Smooth muscle cell (in vitro differentiated cells): ENCODE measurements around the gene ZNF217. TPM values are rescaled to one million over a fixed set of nuclear protein-coding genes. Genes with fewer than 3 reads are reported as not detected.
"Not testable (repeated sequence)": the region's sequence is repeated elsewhere in the genome, so short reads cannot be mapped to it uniquely, and the experiment has no call there.

ENCODE experiments used
- DNase-seq: peaks from one replicate; lab custom pipeline; 2025; ENCODE audit not compliant: unreplicated experiment; lab: John Stamatoyannopoulos, UW
- H2AFZ ChIP-seq: fragments of 200-600 bp; sonication (generic); 2 replicates; pipeline ENCODE4 v1.6.0; 2016; ENCODE audit warnings: antibody characterized with exemption, low read depth, mild to moderate bottlenecking
- H3F3A ChIP-seq: fragments of 200-600 bp; sonication (generic); 2 replicates; pipeline ENCODE4 v1.6.0; 2017; ENCODE audit warnings: antibody characterized with exemption, low read depth
- H3K27ac ChIP-seq: fragments of 200-600 bp; sonication (generic); 2 replicates; pipeline ENCODE4 v1.5.1; 2016; ENCODE audit warnings: low read depth, mild to moderate bottlenecking
- H3K27me3 ChIP-seq: fragments of 200-600 bp; sonication (generic); 2 replicates; pipeline ENCODE4 v1.6.1; 2016; ENCODE audit warnings: low read depth, mild to moderate bottlenecking
- H3K36me3 ChIP-seq: fragments of 200-600 bp; sonication (generic); 2 replicates; pipeline ENCODE4 v1.5.1; 2016; ENCODE audit warnings: low read depth
- H3K4me1 ChIP-seq: fragments of 200-600 bp; sonication (generic); 2 replicates; pipeline ENCODE4 v1.5.1; 2016; ENCODE audit warnings: low read depth
- H3K4me2 ChIP-seq: fragments of 200-600 bp; sonication (generic); 2 replicates; pipeline ENCODE4 v1.6.0; 2016; ENCODE audit warnings: mild to moderate bottlenecking
- H3K4me3 ChIP-seq: fragments of 200-600 bp; sonication (generic); 2 replicates; pipeline ENCODE4 v1.5.1; 2016; ENCODE audit warnings: mild to moderate bottlenecking
- H3K79me2 ChIP-seq: fragments of 200-600 bp; sonication (generic); 2 replicates; pipeline ENCODE4 v1.6.0; 2016; ENCODE audit warnings: low read depth, mild to moderate bottlenecking
- H3K9ac ChIP-seq: fragments of 200-600 bp; sonication (generic); 2 replicates; pipeline ENCODE4 v1.6.0; 2016; ENCODE audit warnings: low read depth
- H3K9me3 ChIP-seq: fragments of 200-600 bp; sonication (generic); replicated peaks from 2 replicates; pipeline ENCODE4 v1.5.1; 2016; ENCODE audit warnings: low read depth
- H4K20me1 ChIP-seq: fragments of 200-600 bp; sonication (generic); 2 replicates; pipeline ENCODE4 v1.6.0; 2016; ENCODE audit warnings: low read depth
- WGBS: methylation state at CpG from one replicate; pipeline ENCODE4 v1.1.7; 2016; ENCODE audit warnings: low lambda C conversion rate; 5-methylcytosine and 5-hydroxymethylcytosine counted together
- polyA plus RNA-seq: library from polyadenylated mRNA; unstranded; fragments of >200 nt; fragmentation: Nextera tagmentation; extraction: Ambion mirVana; gene quantifications from 2 replicates; pipeline ENCODE4 v1.2.1, GENCODE V29; 2016
- total RNA-seq: library from RNA; depleted of rRNA; stranded (reverse); fragments of >200 nt; gene quantifications from 2 replicates; pipeline ENCODE4 v1.2.3, GENCODE V29; 2014
- TF ChIP-seq, protein P1 (sequence below): fragments of 200-600 bp; sonication (generic); IDR thresholded peaks from 2 replicates; pipeline ENCODE4 v1.5.1; 2017; ENCODE audit warnings: borderline replicate concordance, mild to moderate bottlenecking, antibody characterized with exemption; ENCODE audit not compliant: insufficient read depth, poor library complexity, severe bottlenecking

The ZNF217 gene
- total and polyA plus RNA-seq, 2 experiments from 2014 or later: 3.9 to 42.2 TPM

DNA sequence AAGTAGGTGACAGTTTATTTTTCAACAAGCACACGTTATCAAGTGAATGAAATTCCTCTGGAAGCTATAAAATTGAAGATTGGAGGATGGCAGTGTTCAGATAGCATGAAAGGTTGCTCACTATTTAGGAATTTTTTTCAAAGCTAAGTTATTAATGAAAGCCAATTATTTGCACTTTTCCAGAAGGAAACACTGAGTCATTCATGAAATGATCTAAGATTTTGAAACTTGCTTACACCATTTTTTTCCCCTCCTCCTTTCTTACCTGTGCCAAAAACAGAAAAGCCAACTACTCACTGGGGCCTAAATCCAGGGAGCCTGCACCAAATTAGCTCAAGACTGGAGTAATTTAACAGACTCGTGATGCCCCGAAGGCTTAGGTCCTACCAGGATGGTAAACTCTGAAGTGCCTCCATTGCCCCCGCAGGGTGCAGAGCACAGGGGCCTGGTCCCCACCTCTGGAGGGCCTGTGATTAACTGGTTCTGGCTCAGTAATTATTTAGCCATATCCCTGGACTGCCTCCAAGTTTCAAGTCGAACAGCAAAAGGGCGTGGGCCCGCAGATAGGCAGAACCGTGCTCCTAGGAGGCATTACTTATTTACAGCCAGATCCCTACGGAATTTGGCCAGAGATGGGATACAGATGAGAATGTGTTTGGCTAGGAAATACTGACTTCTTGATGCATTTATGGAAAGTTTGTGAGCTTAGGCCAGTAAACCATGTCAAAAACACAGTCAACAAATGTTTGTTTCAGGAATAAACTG, 28.0 kb upstream of the ZNF217 start:
- 23% methylated on average over 9 of the region's 9 CpGs for WGBS
- Histone ChIP-seq H3K79me2 (no peaks in the 10 kb centered on the region), H3K4me3 (no peak overlapping the region)

DNA sequence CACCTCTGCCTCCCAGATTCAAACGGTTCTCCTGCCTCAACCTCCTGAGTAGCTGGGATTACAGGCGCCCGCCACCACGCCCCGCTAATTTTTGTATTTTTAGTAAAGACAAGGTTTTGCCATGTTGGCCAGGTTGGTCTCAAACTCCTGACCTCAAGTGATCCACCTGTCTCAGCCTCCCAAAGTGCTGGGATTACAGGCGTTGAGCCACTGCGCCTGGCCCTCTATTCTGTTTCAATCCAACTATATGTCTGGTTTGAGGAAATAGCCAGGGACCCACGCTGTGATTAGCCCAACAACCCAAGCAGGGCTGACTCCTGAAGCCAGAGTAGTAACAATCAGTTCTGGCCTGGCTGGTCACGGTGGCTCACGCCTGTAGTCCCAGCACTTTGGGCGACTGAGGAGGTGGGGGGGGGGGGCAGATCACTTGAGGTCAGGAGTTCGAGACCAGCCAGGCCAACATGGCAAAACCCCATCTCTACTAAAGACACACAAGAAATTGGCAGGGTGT, 24.9 kb upstream of the ZNF217 start:
- H2AFZ ChIP-seq, H3K9me3 ChIP-seq, H3K4me3 ChIP-seq, H3K27ac ChIP-seq, H3K79me2 ChIP-seq, H3K36me3 ChIP-seq, H4K20me1 ChIP-seq, H3K9ac ChIP-seq, H3K27me3 ChIP-seq, DNase-seq, H3K4me2 ChIP-seq: not testable (repeated sequence)
- Histone ChIP-seq H3K4me1 (peaks cover 25% of the 10 kb centered on the region), H3F3A (peaks cover 27% of the 10 kb centered on the region)
- WGBS: 96% methylated on average over 12 of the region's 12 CpGs

More for the DNA sequence above, 28.0 kb upstream of the ZNF217 start:
- no peaks in the 10 kb centered on the region for H3K27me3 ChIP-seq
- H3K36me3 ChIP-seq: no peaks in the 10 kb centered on the region
- H2AFZ ChIP-seq: peak overlapping the region; percentile 63
- H3K4me1 ChIP-seq: peaks cover 18% of the 10 kb centered on the region
- H3F3A ChIP-seq: peaks cover 27% of the 10 kb centered on the region
- peak overlapping the region; percentile 87 for H3K27ac ChIP-seq
- H3K9me3 ChIP-seq: no peaks in the 10 kb centered on the region
- H3K9ac ChIP-seq: peak overlapping the region; percentile 43
- DNase-seq: no peak
- peak overlapping the region; percentile 34 for H3K4me2 ChIP-seq
- no peaks in the 10 kb centered on the region for H4K20me1 ChIP-seq
- TF ChIP-seq, protein P1, sequence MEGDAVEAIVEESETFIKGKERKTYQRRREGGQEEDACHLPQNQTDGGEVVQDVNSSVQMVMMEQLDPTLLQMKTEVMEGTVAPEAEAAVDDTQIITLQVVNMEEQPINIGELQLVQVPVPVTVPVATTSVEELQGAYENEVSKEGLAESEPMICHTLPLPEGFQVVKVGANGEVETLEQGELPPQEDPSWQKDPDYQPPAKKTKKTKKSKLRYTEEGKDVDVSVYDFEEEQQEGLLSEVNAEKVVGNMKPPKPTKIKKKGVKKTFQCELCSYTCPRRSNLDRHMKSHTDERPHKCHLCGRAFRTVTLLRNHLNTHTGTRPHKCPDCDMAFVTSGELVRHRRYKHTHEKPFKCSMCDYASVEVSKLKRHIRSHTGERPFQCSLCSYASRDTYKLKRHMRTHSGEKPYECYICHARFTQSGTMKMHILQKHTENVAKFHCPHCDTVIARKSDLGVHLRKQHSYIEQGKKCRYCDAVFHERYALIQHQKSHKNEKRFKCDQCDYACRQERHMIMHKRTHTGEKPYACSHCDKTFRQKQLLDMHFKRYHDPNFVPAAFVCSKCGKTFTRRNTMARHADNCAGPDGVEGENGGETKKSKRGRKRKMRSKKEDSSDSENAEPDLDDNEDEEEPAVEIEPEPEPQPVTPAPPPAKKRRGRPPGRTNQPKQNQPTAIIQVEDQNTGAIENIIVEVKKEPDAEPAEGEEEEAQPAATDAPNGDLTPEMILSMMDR: no peak

DNA sequence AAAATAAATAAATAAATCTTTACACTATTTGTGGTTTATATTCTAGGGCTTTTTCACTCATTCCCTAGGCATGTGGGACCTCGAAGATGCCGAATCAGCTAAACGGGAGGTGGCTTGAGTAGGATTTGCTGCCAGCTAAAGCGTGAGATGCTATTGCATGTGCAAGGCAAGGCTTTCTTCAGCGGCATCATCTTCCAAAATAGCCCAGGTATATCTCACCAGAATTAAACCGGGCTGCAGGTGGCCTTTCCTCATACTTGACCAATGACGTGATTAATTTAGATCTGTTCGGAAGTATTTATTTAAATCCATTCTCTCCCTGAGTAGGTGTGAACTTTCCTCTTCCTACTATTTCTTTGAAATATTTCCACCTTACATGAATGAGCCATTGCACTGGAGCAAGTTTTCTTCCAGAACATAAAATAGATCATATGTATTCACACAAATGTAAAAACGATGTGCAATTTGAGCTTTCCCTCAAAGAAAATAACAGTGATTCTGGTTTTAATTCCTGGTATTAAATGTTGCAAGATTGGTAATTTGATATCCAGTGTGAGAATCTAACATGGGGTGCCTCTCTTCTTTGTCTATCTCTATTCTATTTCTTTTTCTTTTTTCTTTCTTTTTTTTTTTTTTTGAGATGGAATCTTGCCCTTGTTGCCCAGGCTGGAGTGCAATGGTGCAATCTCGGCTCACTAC, 24.3 kb upstream of the ZNF217 start:
- H3K36me3 ChIP-seq: no peaks in the 10 kb centered on the region
- no peaks in the 10 kb centered on the region for H3K27me3 ChIP-seq
- no peak overlapping the region for H3K9ac ChIP-seq
- H3K79me2 ChIP-seq: no peaks in the 10 kb centered on the region
- H3K4me3 ChIP-seq: no peak overlapping the region
- H3K9me3 ChIP-seq: no peaks in the 10 kb centered on the region
- peaks cover 30% of the 10 kb centered on the region for H3F3A ChIP-seq
- H3K4me2 ChIP-seq: no peak overlapping the region
- no peaks in the 10 kb centered on the region for H4K20me1 ChIP-seq
- TF ChIP-seq, protein P1: no peak
- H3K27ac ChIP-seq: no peak overlapping the region
- DNase-seq: no peak
- H2AFZ ChIP-seq: no peak overlapping the region
- WGBS: 90% methylated on average over 10 of the region's 10 CpGs
- peaks cover 25% of the 10 kb centered on the region for H3K4me1 ChIP-seq

DNA sequence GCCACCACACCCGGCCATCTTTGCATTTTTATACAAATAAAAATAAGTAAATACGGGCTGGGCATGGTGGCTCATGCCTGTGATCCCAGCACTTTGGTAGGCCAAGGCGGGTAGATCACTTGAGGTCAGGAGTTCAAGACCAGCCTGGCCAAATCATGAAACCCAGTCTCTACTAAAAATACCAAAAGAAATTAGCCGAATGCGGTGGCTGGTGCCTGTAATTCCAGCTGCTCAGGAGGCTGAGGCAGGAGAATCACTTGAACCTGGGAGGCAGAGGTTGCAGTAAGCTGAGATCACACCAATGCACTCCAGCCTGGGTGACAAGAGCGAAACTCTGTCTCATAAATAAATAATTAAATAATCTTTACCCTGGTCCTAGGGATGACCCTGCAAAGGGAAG, 22.9 kb upstream of the ZNF217 start:
- not testable (repeated sequence) for H3K79me2 ChIP-seq, H3K9me3 ChIP-seq, H3K36me3 ChIP-seq, DNase-seq, H3K27me3 ChIP-seq, H3K9ac ChIP-seq, H4K20me1 ChIP-seq, H2AFZ ChIP-seq, H3K27ac ChIP-seq, H3K4me3 ChIP-seq, H3K4me2 ChIP-seq
- Histone ChIP-seq H3K4me1 (peaks cover 14% of the 10 kb centered on the region), H3F3A (peaks cover 22% of the 10 kb centered on the region)
- WGBS: 93% methylated on average over 6 of the region's 6 CpGs
